Suppressor macrophage (primary cell): ENCODE results near the gene PFKFB4.
A peak's percentile ranks its signal among the peaks of the same experiment; 100 is the strongest.
"Not testable (repeated sequence)": the region's sequence is repeated elsewhere in the genome, so short reads cannot be mapped to it uniquely, and the experiment has no call there.

Experiments
- DNase-seq, 4 experiments: peaks; one replicate each; pipeline ENCODE4 v3.0.0-alpha.2; 2020 to 2022

Gene PFKFB4

DNA sequence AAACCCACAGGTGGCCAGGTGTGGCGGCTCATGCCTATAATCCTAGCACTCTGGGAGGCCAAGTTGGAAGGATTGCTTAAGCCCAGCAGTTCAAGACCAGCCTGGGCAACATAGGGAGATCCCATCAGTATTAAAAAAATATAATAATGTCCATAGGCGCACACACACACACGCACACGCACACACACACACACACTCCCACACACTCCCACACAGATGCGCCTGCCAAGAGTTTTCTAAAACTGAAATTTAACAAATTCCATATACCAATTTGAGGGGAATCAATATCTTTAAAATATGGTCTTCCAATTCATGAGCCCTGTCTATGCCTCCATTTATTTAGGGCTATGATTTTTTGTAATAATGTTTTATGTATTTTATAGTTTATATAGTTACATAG is 69.7 kb downstream of the PFKFB4 start:
- DNase-seq: no peak

DNA sequence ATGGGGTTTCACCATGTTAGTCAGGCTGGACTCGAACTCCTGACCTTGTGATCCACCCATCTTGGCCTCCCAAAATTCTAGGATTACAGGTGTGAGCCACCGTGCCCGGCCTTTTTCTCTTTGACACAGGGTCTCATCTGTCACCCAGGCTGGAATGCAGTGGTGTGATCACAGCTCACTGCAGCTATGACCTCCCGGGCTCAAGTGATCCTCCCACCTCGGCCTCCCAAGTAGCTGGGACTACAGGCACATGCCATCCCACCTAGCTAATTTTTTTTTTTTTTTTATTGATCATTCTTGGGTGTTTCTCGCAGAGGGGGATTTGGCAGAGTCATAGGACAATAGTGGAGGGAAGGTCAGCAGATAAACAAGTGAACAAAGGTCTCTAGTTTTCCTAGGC is 73.8 kb downstream of the PFKFB4 start:
- DNase-seq: not testable (repeated sequence)

DNA sequence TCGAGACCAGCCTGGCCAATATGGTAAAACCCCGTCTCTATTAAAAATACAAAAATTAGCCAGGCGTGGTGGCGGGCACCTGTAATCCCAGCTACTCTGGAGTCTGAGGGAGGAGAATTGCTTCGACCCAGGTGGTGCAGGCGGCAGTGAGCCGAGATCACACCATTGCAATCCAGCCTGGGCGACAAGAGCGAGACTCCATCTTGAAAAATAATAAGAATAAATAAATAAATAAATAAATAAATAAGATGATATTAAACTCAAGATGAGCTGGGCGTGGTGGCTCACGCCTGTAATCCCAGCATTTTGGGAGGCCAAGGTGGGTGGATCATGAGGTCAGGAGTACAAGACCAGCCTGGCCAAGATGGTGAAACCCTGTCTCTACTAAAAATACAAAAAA is 75.7 kb downstream of the PFKFB4 start:
- DNase-seq: not testable (repeated sequence)

DNA sequence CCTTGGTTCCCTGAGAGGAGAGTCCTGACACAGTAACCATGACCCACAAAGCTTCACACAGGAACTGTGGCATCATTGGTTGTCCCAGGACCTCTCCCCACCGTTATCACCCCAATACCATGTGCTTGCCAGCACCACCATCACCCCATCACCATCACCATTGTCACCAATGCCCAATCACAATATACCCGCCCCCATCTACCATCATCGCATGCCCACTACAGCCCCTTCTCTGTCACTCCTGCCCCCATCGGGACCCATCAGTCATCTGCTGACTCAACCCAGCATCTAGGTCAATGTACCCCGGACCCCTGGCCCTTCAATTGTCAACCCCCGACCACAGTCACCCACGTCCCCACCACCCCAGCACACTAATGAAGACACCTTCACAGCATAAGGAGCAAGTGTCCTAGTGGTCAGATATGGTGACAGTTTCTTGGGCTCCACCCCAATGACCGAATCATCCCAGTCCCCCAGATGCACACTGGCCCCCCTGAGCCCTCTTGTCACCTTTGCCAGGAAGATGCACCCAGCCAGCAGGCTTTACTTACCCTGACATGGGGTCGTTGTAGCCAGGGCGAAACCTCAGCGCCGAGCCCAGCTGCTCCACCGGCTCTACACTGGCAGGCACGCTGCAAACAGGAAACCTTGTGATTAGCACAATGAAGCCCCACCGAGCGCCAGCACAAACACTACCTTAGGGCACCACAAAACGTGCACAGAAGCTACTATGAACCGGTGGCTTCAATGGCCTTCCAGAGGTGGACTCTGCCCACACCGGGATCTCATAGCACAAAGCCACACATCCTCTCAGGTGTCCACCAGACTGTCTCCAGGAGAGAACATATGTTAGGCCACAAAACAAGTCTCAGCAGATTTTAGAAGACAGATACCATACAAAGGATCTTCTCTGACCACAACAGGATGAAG is 77.7 kb downstream of the PFKFB4 start:
- DNase-seq: no peak

DNA sequence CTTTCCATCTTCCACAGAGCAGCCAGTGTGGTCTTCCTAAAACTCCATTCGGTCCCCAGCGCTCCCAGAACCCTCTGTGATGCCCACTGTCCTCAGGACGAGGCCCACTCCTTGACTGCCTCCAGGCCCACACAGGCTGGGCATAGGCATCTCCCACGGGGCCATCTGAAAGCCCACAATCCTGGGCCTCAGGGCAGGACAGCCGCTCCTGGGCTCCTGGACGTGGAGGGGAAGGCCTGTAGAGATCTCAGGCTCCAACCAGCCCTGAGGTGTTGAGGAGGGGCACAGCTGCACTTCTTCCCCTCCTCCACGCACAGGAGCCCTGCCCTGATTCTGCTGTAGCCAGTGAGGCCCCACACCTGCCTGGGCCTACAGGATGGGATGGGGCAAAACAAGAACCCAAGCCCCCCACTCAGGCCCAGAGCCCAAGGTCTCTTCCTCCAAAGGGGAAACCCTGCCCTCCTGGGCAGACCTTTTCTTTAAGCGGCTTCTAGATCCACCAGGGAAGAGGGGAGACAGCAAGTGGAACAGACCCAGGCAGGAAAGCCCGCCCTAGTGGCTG is 78.6 kb downstream of the PFKFB4 start:
- DNase-seq: no peak

DNA sequence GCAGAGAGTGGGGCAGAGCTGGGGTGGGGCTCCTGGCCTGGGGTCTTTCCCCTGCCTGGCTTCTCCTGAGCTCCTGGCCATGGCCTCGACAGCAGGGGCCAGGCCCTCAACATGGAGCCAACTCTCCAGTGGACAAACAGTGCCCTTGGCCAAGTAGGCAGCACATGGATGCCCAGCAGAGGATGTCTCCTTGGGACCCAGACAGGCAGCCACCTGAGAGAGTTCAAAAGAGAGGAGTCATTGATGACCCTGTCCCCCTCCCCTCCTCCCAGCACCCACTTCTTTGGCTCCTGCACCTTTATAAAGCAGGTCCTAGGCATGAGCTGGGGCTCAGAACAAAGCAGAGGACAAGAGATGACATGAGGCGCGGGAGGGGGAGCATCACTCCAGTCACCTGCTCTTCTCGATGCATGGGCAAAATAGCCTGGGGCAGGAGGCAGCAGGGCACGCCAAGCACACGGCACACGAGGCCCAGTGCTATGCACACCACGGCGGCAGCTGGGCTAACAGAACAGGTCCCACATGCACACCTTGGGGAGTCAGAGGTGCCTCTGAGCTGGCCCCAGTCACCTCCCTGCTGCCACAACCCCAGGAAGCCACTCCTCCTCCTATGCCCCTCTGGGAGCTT is 80.1 kb downstream of the PFKFB4 start:
- DNase-seq: no peak

DNA sequence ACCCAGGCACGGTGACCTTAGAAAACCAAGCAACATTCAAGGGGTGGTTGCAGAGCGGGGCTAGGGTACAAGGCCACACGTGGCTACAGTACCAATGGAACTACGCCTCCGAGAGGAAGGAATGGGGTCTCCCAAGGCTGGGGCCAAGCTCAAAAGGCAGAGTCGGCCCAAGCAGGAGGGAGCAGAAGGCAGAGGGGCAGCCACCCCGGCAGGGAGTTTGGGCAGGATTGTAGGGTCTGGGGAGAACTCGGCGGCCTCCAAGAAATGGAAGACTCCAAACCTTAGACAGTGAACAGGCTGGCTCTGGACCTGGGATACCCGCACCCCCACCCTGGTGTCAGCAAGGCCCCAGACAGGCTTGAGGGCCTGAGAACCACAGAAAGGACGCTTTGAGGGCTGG is 81.4 kb downstream of the PFKFB4 start:
- DNase-seq: no peak

DNA sequence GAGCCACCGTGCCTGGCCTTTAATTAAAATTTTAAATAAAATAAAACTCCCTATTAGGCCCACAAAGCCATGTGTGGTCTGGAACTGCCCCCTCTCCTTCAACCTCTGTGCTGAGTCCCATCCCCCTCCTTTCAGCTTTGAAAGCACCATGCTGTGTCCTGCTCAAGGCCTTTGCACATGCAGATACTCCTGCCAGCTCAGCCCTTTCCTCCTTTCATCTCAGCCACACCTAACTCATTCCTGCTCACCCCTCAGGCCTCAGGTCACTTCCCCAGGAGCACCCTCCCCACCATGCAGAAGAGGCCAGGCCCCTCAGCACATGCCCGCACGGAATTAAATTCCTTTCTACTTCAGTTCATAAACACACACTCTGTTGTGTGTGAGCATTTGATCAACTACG is 82.0 kb downstream of the PFKFB4 start:
- no peak for DNase-seq

DNA sequence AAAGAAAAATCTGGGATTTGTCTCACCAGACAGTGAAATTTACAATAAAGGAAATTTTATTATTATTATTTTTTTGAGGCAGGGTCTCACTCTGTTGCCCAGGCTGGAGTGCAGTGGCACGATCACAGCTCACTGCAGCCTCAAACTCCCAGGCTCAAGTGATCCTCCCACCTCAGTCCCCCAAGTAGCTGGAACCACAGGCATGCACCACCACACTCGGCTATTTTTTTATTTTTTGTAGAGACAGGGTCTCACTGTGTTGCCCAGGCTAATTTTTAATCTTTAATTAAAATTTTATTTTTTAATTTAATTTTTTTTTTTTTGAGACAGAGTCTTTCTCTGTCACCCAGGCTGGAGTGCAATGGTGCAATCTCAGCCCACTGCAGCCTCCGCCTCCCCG is 82.6 kb downstream of the PFKFB4 start:
- not testable (repeated sequence) for DNase-seq

DNA sequence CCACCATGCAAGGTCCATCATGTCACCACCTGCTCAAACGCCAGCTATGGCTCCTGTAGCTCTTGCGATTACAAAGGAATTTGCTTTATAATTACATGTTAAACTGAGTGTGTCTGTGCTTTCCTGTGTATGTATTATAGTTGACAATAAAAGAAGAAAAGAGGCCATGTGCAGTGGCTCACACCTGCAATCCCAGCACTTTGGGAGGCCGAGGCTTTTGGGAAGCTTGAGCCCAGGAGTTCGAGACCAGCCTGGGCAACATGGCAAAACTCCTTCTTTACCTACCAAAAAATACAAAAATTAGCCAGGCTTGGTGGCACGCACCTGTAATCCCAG is 83.0 kb downstream of the PFKFB4 start:
- no peak for DNase-seq

DNA sequence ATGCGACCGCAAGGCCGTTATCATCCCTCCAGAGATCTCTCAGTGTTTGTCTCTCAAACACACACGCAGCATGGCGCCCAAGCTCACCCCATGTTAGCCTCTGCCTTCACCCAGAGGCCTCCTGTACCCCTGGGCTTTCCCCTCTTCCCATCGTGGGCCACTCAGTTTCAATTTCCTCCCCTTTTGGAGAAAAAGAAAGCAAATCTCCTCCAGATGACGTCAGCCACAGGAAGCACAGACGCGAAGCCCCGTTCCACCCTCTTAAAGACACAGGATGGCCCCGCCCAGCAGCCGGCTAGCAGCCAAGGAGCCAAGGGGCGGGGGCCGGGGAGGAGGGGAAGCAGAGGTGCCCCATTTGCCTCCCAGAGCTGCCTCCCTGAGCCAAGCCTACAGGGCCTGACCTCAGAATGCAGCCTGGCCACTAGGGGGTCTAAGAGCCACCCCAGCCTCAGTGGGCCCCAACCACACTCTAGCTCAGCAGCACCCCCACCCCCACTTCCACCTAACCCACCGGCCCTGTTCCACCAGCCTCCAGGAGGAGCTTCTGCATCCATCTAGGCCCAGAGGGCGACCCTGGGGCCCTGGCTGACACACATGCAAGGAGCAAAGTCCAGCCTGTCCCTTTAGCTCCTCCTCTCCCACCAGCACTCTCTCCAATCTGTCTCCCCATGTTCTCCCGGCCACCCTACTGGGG is 83.5 kb downstream of the PFKFB4 start:
- peak; percentile 94 to 97 (median 96) for DNase-seq

DNA sequence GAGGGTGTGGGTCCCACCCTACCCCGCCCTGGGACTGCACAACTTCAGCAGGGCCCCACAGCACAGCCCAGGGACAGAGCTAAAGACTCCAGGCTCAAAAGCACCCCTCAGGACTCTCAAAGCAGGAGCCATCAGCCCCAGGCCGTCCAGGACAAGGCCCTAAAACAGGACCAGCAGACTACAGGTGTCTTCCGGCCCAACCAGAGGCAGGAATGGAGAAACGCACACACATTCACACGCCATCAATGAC is 84.0 kb downstream of the PFKFB4 start:
- DNase-seq: no peak

DNA sequence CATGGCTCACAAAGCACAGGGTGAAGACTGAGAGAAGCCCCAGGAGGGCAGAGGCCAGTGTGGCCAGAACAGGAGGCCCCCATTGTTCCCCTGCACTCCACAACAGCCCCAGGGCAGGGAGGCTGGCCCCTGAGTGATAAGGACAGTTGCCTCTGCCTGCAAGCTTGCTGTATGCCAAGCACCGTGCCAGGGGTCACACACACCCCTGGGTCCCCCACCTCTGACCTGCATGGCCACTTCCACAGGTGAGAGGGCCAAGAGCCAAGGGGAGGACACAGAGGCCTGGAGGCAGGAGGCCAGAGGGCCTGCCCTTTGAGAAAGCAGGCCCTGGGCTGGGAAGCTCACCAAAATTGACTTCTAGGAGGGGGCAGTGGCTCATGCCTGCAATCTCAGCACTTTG is 86.3 kb downstream of the PFKFB4 start:
- DNase-seq: no peak

DNA sequence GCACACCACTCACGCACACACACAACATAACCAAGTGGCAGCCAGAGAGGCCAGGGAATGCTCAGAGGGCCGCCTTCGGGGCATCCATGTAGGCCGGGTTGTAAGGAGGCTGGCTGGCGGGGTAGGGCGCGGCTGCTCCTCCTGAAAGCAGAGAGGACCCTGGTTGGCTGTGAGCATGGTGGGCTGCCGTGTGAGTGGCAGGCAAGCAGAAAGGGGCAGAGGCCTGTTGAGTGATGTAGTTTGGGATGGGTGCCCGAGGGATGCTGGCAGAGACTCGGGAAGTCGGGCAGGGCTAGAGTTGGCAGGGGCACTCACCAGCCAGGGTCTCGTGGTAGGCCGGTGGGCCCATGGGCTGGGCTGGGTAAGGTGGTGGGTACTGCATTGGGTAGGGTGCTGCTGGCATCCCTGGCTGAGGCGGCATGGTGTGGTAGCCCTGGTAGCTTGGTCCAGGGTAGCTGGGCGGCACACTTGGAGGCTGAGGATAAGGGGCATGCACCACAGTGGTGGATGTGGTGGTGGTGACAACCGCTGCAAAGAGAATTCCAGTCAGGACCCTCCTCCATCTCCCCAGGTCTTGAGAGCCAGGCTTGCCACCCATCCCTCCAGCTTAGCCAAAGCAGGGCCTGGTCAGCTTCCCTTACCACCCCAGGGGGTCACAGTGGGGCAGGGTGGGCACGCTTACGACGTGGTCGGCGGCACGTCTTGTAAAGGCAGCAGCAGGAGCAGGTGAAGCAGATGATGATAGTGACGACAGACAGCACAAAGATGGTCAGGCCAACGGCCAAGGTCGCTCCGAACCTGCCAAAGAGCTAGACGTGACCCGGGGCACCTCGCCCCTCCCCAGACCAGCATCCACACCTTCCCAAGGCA is 87.3 kb downstream of the PFKFB4 start:
- no peak for DNase-seq

DNA sequence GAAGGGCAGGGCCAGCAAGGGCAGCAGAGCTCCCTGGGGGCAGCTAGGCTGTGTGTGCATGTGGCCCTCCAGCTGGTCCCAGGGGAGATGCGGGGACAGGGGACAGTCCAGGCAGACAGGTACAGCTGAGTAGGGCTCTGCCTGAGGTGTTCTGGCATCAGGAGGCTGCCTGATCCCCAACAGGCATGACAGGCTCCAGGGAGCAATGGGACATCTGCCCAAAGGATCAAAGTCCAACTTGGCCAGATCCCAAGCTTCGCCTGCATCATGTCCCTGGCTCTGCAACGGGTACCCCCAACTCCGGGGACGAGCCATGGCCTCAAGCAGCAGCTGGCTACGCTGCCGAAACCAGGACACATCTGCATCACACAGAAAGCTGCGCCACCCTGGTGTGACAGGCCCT is 88.3 kb downstream of the PFKFB4 start:
- DNase-seq: no peak
